22Rv1 (cell line): ENCODE results near the gene POU2F3.

ENCODE experiments used
- H3K27ac ChIP-seq: fragments of 450-650 bp; 2 replicates; pipeline ENCODE4 v1.5.1; 2017
- ZFX ChIP-seq: fragments of 450-650 bp; IDR thresholded peaks from 2 replicates; pipeline ENCODE4 v1.6.1; 2017; ENCODE audit warnings: antibody characterized with exemption, borderline replicate concordance
- TF ChIP-seq, protein P1 (sequence below): fragments of 450-650 bp; IDR thresholded peaks from 2 replicates; pipeline ENCODE4 v1.5.1; 2017; ENCODE audit warnings: mild to moderate bottlenecking

Gene POU2F3

DNA sequence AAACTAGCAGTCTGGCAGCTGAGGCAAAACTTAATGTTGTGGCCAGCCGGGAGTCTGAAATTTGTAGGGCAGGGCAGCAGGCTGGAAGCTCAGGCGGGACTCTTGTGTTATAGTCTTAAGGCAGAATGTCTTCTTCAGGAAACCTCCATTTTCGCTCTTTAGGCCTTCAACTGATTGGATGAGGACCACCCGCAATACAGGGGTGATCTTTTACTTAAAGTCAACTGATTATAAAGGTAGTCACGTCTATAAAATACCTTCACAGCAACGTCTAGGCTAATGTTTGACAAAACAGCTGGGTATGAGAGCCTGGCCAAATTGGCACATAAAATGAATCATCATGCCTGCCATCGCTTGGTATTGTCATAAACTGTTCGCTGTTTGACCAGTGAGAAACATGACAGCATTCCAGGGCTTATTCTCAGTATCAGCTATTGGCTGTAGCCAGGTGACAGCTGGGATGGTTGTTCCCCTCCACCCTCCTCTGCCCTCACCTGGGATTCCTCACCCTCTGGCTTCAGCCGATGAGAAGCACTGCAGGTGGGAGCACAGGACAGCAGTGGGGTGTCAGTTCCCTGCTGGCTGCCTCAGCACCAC lies 6.6 kb upstream of the POU2F3 start:
- H3K27ac ChIP-seq: no peak overlapping the region
- no peak for TF ChIP-seq ZFX
- TF ChIP-seq, protein P1, sequence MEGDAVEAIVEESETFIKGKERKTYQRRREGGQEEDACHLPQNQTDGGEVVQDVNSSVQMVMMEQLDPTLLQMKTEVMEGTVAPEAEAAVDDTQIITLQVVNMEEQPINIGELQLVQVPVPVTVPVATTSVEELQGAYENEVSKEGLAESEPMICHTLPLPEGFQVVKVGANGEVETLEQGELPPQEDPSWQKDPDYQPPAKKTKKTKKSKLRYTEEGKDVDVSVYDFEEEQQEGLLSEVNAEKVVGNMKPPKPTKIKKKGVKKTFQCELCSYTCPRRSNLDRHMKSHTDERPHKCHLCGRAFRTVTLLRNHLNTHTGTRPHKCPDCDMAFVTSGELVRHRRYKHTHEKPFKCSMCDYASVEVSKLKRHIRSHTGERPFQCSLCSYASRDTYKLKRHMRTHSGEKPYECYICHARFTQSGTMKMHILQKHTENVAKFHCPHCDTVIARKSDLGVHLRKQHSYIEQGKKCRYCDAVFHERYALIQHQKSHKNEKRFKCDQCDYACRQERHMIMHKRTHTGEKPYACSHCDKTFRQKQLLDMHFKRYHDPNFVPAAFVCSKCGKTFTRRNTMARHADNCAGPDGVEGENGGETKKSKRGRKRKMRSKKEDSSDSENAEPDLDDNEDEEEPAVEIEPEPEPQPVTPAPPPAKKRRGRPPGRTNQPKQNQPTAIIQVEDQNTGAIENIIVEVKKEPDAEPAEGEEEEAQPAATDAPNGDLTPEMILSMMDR: no peak

DNA sequence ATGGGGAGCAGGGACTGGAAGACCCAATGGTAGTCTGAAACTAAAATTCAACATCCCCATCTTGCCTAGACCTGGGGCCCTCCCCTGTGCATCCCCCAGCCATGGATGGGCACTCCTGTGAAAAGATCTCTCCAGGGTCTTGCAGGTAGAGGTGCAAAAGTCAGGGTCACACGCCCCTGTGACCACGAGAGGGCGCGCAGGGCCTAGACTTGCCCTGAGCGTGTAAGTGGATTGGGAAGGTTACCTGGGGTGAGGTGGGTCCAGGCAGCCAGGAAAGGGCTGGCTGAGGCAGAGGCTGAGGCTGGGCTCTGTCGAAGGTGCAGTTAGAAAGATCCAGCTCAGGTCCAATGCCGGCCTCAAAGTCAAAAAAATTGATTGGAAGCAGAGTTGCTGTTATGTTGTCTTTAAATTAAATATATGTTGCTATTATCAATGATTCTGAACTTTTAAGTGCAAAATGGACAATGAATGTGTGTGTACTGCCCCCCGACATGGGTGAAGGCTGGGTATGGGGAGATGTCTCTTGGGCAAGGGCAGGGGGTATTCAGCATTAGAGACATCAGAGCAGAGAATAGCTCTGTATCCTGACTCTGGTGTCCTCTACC lies 4.8 kb upstream of the POU2F3 start:
- TF ChIP-seq, protein P1: peak; percentile 92
- TF ChIP-seq ZFX: no peak
- no peak overlapping the region for H3K27ac ChIP-seq

DNA sequence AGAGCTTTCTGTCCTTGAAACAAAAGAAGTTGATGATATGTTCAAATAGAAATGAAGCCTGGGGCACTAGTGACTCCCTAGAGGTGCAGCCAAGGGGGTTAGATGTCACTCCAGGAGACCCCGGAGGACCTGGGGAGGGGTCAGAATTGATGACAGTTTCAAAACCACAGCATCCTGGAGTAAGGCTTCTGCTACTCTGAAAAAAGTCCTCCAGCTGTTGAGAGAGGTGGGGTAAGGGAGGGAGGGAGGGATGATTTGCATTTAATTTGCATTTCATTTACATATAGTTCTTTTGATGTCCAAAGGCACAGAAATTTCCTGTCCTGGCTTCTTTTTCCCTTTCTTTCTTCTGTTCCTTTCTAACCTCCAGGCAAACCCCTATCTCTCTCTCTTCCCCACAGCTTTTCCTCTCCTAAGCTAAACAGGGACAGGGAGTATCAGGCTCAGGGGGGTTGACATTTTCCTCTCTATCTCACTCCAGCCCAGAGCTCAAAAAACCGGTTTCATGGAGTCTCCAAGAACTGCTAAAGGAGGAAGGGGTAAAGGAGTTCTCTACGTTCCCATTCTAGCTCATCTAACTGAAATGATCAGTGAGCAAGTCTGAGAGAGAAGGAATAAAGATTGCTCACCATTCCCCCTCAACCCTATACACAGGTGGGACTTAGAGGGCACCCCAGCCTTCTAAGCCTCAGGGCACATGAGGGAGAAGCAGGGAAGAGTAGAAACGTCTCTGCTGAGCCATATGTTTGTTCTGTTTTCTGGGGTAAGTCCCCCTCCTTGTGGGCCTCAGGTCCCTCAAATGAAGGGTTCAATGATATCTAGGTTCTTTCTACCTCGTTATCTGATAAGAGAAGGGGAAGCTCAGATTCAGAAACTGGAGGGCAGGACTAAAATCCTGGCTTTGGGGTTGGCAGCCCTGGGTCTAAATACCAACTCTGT lies 3.5 kb upstream of the POU2F3 start:
- H3K27ac ChIP-seq: no peak overlapping the region
- TF ChIP-seq, protein P1: no peak
- TF ChIP-seq ZFX: no peak

DNA sequence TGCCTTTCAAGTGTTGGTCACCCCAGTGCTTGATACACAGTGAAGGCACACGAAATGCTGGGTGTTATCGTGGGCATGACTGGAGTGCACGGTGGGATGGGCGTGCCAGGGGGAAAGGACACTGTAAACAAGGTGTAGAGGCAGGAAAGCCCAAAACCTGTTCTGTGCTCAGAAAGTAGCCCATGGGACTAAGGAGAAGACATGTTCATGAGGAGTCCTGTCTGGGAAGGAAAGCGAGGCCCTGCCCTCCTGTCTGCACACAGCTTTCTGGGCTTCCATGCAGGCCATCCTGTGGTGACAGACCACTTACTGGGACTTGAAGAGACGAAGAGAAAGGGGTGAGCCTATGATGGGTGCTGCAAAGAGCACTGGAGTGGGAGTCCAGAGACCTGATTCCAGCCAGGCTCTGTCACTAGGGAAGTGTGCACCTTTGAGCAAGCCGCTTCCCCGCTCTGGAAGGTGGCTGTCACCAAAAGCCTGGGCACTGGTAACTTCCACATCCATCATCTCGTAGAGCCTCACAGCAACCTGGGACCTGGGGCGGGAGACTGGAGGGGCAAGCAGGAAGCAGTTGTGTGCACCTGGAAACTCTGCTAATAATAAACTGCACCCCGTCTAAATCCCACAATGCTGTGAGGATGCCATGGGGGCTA lies 846 bp upstream of the POU2F3 start:
- no peak for TF ChIP-seq ZFX
- H3K27ac ChIP-seq: no peak overlapping the region

DNA sequence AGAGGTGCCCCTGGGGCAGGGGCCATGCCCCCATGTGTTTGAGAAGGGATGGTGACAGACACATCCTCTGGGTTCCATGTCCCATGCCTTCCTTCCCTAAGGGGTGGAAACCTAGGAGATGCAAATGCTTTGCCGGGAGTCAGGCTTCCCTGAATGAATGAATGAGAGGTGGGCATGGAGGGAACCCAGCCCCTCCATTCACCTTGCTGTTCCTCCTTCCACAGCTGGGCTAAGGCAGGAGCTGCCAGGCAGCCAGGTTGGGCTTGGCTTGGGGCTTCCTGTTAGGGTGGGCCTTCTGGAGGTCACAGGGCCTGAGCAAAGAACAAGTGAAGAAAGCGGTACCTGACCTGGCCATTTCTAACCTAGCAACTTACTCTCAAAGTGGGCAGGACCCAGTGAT lies 926 bp downstream of the POU2F3 start:
- no peak for TF ChIP-seq ZFX
- TF ChIP-seq, protein P1: no peak
- no peak overlapping the region for H3K27ac ChIP-seq

DNA sequence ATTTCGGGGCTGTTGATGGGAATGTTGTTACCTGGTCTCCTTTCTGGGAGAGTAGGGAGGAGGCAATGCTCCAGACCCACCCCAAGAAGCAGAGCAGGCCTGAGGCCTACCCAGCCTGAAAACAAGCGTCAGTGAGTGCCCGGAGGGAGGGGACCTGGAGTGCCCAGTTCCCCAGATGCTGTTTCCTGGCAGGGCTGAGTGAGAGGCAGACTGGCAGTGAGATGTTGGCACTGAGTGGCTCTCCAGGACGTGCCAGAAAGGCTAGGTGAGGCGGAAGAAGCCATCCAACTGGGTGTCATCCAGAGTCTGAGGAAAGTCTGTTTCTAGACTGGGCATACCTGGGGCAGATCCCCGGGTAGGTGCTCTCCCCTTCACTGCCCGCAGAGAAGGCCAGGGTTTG lies 1.3 kb downstream of the POU2F3 start:
- TF ChIP-seq ZFX: no peak
- TF ChIP-seq, protein P1: no peak
- no peak overlapping the region for H3K27ac ChIP-seq

DNA sequence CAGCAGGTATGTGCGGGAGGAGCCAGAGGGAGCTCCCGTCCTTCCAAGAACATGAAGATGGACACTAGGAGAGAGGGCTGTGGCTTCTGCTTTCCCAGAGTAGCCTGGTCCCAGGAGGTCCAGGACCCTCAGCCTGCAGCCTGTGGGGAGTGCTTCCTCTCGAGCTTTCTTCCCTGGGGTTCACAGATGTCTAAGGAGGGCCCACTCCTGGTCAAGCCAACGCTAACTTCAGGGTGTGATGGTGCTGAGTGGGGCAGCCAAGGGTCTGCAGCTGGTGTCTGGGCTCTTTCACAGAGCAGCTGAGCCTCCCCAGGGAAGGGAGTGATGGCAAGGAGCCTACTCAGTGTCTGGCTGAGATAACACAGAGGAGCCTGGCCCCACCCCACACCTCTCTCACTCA lies 3.3 kb downstream of the POU2F3 start:
- H3K27ac ChIP-seq: no peak overlapping the region
- TF ChIP-seq, protein P1: no peak
- TF ChIP-seq ZFX: no peak
